ENCODE results near the gene ZNF79.
"Not testable (repeated sequence)": the region's sequence is repeated elsewhere in the genome, so short reads cannot be mapped to it uniquely, and the experiment has no call there.

The ZNF79 gene

DNA sequence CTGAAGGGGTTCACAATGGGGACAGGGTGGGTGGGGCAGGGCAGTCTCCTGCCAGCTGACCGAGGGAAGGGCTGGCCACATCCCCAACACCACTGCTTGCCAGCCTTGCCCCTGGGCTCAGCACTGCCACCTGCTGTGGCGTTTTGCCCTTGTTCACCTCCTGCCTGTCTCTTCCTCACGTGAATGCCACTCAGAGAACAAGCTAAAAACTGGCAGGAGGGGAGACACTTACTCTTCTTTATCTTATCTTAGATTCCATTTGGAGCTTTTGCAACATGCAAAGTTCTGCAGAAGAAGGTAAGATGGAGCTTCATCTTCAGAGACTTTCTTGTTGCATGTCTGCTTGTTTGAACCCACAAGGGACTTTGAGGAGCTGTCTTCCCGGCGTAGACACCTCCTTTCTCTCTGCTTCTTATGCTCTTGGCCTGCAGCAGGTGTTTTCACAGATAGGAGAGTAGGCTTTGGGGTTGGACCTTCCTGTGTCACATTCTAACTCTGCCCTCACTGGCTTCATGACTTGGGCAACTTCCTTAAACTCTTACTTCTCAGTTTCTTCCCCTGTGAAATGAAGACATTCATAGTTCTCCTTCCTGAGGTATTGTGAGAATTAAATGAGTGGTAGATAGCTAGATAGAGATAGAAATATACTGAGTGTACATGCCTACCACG lies 31.3 kb downstream of the ZNF79 start:
- DNase-seq (ENCODE audit: low spot score): no peak

DNA sequence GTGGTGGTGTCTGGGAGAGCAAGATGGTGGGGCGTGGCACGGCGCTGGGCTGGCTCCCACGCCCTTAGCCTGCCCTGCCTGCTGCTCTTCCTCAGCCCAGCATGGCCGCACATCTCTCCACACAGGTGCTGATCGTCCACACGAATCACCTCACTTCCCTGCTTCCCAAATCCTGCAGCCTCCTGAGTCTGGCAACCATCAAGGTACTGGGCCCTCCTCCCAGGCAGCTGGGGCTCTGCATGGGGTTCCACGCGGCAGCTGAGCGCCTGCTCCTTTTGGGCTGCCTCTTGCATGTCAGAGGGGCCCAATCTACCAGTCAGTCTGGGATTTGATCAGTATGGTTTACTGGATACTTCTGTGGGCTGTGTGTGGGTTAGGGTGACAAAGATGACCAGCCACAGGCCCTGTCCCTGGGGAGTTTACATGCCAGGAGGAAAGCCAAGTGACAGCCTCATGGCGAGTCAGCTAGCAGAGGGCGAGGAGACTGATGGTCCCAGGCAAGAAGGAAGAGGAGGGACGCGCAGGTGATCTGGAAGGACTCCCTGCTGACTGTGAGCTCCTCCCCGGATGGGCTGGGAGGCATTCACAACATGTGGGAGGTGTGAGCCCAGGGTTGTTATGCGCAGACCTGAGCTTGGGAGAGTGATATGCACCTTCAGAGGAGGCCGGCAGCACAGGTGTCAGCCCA lies 33.2 kb downstream of the ZNF79 start:
- DNase-seq (ENCODE audit: low spot score): peak; percentile 33

DNA sequence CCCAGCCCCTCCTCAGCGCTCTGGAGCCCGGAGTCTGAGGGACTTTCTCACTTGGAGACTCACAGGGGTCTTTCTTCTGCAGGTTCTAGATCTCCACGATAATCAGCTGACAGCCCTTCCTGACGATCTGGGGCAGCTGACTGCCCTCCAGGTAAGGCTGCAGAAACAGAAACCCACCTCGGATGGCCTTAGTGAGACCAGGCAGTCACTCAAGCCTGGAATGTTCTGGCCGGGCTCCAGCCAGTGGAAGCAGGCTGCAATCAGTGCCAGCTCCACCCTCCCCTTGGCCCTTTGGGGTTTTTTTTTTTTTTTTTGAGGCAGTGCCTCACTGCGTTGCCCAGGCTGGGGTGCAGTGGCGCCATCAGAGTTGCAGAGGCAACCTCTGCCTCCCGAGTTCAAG lies 34.7 kb downstream of the ZNF79 start:
- DNase-seq (ENCODE audit: low spot score): no peak

DNA sequence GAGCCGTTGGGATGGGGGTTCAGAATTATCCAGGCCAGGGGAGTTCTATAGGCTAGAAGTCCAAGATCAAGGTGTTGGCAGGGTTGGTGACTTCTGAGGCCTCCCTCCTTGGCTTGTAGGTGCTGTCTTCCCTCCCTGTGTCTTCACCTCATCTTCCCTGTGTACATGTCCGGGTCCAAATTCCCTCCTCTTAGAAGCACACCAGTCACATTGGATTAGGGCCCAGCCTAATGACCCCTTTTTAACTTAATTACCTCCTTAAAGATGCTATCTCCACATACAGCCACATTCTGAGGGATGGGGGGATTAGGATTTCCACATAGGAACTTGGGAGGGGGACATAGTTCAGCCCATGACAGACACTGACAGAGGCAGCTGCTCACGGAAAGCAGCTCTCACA lies 39.2 kb downstream of the ZNF79 start:
- no peak for DNase-seq (ENCODE audit: low spot score)

DNA sequence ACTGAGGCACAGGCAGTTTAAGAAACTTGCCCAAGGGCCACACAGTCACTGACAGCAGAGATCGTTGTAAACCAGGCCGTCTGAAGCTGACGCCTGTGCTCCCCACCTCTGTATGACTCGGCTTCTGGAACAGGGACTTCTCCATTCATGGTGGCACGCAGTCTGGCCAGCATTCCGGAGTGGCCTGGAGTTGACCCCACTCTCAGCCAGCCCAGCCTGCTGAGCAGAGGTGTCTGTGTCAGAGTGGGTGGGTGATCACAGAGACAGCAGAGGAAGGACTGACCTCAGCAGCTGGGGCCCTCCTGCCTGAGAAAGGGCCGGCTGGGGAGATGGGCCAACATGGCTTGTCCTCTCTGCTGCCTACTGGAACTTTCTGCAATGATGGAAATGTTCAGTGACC lies 39.7 kb downstream of the ZNF79 start:
- no peak for DNase-seq (ENCODE audit: low spot score)

DNA sequence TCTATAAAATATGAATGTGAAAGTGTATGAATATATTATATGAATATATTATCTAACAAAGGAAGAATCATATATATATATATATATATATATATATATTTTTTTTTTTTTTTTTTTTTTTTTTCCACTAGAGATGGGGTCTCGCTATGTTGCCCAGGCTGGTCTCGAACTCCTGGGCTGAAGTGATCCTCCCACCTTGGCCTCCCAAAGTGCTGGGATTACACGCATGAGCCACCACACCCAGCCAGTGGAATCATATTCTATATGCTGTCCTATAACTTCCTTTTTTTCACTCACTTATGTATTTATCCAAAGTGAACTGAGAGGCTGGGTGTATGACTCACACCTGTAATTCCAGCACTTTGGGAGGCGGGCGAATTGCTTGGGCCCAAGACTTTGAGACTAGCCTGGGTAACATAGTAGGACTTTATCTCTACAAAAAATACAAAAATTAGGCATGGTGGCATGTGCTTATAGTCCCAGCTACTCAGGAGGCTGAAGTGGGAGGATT lies 42.3 kb downstream of the ZNF79 start:
- not testable (repeated sequence) for DNase-seq (ENCODE audit: low spot score)

DNA sequence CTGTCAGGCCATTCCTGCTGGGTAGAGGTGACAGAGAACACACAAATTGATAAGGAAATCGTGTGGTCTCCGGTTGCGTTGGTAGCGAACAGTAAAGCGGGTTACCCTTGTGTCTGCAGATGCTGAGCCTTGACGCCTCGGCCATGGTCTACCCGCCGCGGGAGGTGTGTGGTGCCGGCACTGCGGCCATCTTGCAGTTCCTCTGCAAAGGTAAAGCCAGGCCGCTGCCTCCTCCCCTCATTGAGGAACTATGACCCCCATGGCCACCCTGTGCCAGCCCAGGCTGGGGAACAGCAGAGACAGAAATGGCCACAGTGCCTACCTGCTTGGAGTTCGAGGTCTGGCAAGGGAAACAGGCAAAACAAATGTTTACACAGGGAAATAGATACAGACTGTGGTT lies 43.4 kb downstream of the ZNF79 start:
- DNase-seq (ENCODE audit: low spot score): no peak

DNA sequence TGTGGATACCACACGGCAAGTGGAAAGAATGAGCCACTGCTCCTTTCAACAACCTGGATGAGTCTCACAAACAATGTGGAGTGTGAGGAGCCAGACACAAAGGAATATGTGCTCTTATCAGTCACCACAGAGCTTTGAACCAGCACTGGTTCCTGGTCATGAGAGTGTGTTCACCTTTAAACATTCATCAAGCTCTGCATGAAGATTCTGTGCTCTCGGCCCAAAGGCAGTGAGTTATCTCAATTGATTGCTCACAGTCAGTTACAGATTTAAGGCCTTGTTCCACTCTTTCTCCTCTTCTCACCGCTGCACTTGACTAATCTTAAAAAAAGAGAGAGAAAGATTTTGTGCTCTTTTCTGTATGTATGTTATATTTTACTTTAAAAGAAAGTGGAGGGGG lies 46.5 kb downstream of the ZNF79 start:
- DNase-seq (ENCODE audit: low spot score): no peak

DNA sequence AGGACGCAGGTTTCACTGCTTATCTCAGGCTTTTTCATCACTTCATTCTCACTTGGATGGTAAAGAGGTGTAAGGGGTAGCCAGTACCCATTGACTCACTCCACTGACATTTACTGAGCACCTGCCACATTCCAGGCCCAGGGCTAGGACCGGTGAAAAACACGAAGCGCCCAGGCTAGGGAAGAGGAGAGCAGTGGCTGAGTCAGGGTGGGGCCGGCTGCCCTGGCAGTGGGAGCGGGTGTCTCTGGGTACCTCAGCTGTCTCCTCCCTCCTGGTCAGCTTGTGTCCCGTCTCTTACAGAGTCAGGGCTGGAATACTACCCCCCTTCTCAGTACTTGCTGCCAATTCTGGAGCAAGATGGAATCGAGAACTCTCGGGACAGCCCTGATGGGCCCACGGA lies 49.3 kb downstream of the ZNF79 start:
- DNase-seq (ENCODE audit: low spot score): no peak

DNA sequence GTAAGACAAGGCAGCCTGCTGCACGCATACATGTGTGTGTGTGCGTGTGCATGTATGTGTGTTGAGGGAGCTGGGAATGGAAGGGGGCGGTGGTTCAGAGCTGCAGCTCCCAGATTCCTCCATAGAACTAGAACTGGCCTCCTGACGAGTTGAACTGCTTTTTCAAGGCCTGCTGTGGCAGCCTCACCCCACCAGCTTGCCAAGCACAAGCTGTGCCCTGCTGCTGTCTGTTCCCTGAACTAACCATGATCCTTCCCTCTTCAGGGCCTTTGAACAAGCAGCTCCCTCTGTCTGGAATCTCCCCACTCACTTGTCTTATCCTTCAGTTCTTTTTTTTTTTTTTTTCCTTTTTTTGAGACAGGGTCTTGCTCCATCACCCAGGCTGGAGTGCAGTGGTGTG lies 49.8 kb downstream of the ZNF79 start:
- peak; percentile 80 for DNase-seq (ENCODE audit: low spot score)

DNA sequence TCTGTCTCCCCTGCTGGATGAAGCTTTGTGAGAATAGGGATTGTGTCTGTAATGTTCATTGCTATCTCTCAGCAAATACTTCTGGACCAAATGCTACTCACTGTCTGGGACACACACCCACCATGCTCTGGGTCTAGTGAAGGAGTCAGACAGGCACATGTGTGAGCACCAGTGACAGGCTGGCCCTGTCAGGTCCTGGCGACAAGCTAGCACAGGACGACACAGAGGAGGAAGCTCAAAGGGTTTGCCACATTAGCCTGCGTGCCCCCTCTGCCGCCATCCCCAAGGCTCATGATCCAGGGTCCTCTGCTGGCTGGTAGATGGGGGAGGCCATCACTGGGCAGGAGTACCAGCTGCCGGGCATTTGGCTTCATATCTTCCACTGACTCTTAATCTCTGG lies 50.4 kb downstream of the ZNF79 start:
- DNase-seq (ENCODE audit: low spot score): no peak

DNA sequence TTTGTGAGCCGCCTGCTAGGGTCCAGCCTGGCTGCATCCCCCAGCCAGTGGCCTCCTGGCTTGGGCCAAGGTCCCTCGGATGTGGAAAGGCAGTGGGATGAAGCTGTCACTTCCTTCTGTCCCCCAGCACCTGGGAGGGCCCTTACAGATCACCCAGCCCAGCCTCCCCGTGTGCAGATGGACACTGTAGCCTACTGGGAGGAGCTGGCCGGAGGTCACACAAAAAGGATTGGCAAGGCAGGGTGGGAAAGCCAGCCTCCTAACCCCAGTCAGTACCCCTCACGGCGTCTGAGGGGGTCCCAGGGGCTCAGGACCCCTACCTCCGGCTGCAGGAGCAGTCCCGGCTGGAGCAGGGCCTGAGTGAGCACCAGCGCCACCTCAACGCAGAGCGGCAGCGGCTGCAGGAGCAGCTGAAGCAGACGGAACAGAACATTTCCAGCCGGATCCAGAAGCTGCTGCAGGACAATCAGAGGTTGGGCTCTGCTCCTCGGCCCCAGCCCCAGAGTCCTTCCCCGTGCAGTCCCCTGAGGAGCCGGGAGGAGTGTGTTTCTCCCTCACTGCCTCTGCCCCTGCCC lies 55.4 kb downstream of the ZNF79 start:
- DNase-seq (ENCODE audit: low spot score): no peak

DNA sequence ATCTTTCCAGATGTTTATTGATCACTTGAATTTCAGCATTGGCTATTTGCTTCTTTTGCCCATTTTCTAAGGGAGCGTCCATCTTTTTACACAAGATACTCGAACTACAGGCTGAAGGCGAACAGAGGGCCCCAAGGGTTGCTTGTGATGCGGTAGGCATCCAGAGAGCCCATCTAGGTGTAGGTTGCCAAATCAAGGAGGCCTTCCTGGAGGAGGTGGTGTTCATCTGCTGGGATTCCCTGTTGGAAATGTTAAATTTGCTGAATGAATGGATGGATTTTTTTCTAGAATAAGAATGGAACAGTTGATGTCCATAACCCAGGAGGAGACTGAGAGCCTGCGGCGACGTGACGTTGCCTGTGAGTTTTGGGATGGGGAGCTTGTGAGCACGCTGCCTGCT lies 58.5 kb downstream of the ZNF79 start:
- DNase-seq (ENCODE audit: low spot score): no peak

DNA sequence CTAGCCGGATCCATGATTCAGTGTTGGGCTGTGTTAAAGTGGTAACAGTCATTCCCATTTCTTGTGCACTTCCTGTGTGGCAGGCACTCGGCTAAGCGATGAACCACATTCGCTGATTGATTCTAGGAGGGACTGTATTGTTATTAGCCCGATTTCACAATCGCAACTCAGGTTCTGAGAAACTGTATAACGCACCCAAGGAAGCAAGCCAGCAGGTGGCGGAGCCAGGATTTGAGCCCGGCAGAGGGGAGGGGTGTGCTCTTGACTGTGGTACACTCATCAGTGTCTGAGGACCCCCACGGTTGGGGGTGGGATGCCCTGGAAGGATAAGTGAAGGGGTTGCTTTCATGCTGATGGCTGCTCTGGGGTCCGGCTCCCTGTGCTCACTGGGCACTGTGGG lies 61.8 kb downstream of the ZNF79 start:
- DNase-seq (ENCODE audit: low spot score): no peak

DNA sequence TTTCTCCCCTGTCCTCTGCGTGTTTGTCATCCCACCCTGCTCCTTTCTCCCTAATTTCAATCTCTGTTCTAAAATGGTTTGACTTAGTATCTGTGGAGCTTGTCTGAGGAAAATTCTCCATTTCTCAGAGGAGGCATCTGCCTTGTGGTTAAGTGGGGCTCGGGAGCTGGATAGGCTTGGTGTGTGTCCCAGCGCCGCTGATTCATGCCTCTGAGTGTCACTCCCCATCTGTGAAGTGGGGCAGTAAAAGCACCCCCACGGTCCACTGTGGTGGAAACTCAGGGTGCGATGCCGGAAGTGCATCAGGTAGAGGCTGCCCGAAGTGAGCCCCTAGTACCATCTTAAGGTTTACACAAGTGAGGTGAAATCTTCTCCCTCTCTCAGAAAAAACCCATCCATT lies 64.8 kb downstream of the ZNF79 start:
- no peak for DNase-seq (ENCODE audit: low spot score)

DNA sequence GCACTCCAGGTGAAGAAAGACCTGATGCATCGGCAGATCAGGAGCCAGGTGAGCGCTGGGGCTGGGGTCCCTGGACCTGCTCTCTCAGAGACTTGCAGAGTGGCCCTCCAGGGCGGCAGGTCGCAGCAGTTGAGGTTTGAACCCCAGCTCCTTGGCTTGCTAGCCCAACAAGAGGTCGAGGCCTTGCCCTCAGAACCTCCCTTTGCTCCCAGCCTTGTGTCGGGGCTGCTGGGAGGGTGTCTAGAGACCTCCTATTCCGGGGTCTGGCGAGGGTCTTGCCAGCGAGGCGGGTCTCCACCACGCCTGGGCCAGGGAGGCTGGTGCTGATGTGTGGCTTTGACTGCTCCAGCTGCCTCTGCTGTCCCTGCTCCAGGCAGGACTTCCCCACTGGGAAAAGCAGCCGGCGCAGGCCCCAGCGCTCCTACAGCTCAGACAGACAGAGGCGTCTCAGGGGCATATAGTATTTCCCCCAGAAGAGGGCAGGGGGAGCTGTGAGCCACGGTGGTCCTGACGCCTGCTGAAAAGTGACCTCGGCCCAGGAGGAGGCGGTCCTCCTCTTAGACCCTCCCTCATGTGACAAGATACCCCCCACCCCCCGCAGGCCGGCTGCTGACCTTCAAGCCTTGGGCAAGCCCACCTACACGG lies 65.4 kb downstream of the ZNF79 start:
- no peak for DNase-seq (ENCODE audit: low spot score)

DNA sequence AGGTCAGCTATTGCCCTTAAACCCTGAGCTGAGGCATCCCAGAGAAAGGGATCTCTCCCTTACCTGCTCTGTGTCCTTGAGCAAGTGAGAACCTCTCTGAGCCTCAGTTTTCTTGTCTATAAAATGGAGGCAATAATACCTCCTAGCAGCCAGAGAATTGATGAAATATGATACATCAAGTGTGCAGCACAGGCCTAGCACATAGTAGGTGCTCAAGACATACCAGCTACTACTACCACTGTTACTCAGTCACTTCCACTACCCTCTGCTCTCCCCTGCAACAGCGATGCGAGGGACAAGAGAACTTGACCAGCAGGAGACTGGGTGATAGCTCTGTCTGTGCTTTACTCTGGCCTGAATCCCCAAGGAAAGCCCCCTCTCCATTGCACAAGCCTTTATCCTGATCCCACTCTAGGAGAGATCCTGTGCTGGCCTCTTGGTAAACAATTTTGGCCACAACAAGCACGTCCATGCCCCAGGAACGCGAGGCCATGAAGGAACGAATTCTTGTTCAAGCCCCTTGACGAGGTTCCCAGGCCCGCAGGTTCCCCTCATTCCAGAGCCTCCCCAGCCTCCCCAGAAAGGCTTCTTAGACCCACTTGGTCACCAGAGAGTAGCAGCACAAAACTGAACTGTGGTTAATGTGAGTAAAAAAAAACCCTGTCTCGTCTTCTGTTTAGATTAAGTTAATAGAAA lies 66.5 kb downstream of the ZNF79 start:
- DNase-seq (ENCODE audit: low spot score): no peak

DNA sequence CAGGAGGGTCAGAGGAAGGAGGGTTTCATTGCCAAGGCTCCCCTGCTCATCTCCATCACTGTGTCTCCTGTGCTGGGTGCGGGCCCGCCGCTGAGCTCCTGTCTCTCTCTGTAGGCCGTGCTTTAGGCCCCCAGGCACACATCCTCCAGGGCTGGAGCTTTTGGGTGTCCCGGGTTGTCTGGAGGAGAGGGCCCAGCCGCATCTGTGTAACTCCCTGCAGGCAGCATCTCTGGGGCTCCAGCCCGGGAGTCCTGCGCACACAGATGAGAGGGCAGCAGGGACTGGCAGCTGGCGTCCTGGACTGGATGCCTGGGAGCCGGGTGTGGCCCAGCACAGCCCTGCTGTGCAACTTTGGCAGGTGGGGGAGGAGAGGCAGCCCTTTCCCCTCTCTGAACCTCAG lies 67.3 kb downstream of the ZNF79 start:
- DNase-seq (ENCODE audit: low spot score): no peak

DNA sequence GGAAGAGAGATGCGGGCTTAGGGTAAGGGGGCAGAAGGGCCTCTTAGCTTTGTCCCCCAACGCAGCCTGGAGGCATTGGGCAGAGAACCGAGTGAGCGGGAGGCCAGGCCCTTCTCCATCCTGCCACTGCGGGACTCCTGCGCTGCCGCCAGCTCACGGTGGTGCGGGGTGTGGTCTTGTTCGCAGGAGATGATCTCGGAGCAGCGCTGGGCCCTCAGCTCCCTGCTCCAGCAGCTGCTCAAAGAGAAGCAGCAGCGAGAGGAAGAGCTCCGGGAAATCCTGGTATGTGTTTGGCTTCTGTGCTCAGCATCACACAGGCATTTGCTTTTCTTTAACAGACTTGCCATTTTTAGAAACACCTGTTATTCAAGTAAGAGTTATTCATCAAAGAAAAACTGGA lies 68.4 kb downstream of the ZNF79 start:
- DNase-seq (ENCODE audit: low spot score): peak; percentile 36

DNA sequence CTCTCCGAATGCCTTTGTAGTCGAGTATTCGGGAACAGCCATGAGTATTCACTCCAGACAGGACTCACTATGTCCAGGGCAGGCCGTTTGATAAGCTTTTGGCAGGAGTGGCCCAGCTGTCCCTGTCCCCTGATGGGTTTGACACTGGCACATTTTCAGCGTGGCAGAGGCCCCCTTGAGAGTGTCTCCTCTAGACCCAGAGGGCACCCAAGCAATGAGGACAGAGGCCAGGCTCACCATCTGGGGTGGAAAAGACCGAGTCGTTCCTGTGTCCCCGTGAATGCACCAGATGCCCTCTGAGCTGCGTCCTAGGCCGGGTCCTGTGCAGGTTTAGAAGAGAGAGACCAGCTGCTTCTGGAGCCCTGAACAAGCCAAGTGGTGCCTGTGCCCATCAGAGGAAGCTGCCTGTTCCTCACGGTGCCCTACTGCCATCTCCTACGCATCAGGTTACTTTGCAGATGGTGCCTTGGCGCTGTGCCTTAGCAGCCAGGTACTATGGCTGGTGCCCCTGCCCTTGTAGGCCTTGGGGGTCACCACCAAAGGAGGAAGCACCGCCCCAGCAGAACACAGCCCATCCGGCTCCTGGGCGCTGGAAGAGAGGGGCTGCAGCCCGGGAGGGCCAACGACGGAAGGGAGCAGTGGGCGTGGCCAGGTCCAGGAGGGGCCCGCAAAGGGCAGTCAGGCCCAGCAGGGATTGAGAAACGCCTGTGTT lies 69.6 kb downstream of the ZNF79 start:
- DNase-seq (ENCODE audit: low spot score): peak; percentile 82

DNA sequence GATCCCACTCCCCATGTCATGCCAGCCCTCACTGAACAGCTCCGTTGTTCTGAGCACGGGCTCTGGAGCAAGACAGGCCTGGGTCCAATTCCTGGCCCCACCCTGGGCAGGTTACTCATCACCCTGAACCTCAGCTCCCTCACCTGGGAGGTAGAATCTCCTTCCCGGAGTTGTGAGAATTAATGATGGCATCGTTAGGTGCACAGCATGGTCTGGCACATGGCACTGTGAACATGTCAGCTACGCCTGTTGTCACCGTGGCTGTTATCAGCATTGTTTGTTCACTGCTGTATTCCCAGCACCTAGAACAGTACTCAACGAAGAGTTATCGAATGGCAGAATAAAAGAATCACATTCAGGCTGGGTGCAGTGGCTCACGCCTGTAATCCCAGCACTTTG lies 70.1 kb downstream of the ZNF79 start:
- DNase-seq (ENCODE audit: low spot score): peak; percentile 40

Data from cerebellar cortex (tissue), 1 donor.